ENCODE results near the gene SHISA6. TPM values are rescaled to one million over a fixed set of nuclear protein-coding genes. Genes with fewer than 3 reads are reported as not detected.

SHISA6 gene
- not detected in 2 replicates for total RNA-seq

DNA sequence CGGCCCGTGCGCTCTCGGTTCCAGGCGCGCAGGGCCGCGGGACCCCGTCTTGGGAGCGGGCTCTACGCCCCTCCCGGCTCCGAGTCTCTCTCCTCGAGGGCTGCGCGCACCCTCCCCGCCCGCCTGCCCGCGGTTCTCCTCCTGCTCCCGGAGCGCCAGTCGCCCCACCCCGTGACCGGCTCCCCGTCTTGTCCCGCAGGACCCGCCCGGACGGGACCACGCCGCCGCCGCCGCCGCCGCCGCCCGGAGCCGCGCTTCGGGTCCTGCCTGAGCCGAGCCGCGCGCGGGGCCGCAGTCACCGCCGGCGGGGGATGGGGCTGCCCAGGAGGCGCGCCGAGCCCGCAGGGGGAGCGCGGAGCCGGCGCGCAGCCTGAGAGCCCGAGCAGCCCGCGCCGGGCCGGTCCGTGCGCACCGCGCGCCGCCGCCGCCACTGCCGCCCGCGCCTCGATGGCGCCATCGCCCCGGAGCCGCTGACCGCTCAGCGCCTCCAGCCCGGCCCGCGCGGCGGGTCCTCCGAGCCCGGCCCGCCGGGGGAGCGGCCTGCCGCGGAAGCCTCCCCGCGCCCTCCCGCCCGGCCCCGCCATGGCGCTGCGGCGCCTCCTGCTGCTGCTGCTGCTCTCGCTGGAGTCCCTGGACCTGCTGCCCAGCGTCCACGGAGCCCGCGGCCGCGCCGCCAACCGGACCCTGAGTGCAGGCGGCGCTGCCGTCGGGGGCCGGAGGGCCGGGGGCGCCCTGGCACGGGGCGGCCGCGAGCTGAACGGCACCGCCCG, at the start of gene SHISA6:
Gene SHISA6, plus strand, starts transcription at position 373 of the 770 bp plus-strand sequence.

GRCh38 chr17:11598274-11599221, 357.5 kb downstream of the SHISA6 start, which contains the start of gene DNAH9:
DNAH9 (plus strand) TSS chr17:11598470; CDS start chr17:11598499, 29 bp downstream.

